NCI-H1417 (cell line): Measurements from ENCODE around the gene DNAH5.

ENCODE experiments used
- DNase-seq, 3 experiments: peaks; one replicate each; lab custom pipeline; 2025; lab: John Stamatoyannopoulos, UW

DNAH5 gene

DNA sequence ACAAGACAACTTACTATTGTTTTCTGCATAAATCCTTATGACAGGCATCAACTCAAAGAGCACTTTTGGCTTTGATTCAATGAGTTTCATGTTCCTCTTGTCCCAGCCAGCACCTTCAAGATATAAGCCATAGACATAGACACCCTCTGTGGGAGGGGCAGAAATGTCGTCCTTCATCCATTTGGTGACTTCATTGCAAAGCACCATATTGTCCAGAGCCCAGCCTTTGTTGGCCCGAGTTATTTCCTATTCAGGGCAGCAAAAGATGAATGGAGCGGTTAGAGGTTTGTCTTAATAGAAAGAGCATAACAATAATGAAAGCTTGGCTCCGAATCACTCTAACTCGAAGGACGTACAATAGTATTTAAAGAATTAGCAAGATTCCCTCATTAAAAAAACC is 243.9 kb downstream of the DNAH5 start:
- DNase-seq = no peak

DNA sequence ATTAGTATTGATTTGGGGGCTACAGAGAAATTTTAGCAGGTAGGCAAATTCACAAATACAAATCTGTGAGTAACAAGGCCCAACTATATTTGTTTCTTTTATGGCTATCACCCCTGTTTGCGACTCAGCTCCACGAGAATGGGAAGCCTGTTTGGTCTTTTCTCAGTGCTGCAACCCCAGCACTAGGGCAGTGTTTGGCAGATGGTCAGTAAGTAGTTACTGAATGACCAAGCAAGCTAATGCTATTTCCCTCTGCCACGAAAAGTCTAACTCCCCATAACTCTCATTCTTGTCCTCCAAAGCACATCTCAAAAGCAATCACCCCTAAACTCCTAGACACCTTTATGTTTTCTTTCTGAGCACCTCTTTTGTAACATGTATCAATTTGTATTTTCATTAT is 245.6 kb downstream of the DNAH5 start:
- DNase-seq = no peak

DNA sequence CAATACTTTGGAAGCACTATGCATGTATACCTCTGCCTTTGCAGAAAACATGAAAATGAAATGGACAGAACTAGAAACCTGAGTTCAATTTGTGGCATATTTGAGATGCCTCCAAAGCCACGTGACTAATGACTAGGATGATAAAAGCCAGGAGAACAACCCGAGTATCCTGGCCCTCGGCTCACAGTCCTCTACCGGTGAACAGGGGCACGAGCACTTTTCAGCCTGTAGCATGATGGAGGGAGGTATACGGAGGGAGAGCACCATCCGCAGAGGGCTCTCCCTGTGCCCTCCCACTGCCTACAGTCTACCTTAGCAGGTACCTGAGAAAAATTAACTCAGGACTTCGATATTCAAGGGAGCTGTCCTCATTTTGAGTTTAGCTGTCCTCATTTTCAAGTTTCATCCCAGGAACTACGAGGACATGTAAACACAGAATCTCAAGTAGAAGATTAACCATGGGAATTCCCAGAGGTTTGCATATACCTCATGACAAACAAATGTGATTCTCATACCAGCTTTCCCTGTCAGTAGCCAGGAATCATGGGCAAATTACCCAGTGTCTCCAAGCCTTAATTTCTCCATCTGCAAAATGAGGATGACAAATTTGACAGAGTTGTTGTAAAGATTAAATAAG is 249.3 kb downstream of the DNAH5 start:
- no peak for DNase-seq

DNA sequence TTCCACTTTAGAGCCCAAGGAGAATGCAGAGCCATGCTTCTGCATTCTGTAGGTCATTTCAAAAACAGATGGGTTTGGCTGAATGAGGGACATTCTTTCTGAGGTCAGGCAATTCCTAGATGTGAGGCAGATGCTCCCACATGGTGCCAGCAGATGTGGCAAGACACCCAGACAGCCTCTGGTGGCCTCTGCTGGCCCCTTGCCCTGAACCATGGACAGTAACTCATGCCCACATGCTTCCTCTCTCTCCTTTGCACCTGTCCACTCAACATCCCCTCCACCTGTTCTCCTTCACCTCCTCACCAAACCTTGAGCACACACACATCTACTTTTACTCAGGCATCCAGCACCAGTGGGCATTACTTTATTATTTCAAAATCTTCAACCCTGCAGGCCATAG is 252.3 kb downstream of the DNAH5 start:
- no peak for DNase-seq

DNA sequence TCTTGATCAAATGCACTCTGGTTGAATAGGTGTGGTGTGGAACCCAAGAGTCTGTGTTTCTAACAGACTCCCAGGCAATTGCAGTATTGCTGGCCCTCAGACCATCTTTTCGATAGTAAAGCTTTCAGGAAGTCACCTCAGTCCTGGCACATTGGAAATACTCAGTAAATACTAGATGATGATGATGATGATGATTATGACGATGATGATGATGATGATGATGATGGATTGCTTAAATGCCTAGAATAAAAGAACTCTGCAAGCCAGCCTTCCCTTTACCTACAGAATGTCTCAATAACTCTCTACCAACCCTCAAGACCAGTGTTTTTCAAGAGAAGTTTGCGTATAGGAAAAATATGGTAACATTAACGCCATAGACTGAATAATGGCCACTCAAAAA is 268.0 kb downstream of the DNAH5 start:
- no peak for DNase-seq

DNA sequence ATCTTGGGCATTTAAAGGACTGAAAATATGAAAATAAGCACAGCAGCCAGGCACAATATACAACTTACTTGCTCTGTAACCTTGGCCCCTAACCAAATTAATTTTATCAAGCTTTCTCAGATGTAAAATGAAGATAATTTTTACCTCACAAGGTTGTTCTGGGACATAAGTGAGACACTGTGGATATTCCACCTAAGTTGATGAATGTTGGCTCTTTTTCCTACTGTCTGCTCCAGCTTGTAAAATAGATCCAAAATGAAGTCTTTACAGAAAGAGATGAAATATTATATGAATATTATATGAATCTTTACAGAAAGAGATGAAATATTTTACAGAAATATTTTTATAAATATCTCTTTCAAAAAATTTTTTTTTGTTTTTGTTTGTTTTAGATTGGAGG is 270.1 kb downstream of the DNAH5 start:
- no peak for DNase-seq

DNA sequence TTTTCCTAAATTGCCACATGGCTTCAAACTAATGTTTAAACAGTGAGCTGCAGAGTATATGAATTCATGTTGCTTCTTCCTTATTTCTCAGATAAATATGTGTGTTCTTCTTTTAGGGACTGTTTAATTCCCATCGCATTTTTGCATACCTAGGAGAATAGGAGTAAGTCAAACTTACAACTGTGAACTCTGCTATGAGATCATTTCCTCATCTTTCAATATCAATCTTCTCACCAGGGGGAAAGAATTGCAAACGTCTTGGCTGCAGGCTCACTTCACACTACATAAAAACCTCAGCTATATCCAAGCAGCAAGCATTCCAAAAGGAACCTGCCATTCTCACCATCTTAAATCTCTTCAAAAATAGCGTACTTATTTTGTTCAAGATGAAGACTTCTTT is 271.0 kb downstream of the DNAH5 start:
- DNase-seq = no peak

DNA sequence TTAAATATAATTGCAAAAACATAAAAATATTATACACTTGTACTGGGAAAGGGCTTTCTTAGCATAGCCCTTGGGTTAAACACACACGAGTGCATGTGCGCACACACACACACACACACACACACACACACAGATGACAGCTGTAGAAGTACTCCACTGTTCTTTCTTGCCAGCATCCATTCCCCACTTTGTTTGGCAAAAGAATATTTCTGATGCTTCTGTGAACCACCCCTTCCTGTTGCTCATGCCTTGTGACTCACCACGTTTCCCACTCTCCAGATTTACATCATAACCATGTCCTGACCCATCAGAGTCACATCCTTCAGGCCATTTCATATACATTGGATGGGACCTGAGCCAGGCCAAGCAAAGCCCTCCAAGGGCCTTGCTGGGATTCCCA is 280.1 kb downstream of the DNAH5 start:
- no peak for DNase-seq

DNA sequence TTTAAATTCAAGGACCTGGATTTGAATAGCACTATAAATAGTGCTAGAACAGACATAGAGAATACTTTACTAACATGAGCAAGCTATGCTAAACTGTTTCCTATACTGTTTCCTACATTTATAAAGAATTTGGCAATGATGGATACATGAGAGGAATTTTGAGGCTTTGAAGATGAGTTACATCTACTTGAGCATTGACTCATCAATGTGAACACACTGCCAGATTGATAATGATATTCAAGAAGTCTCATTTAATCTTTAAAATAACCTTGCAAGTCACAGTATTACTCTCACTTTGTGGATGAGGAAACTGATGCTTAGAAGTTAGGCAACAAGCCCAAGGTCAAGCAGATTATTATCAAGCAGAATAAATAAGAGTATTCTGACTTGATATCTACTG is 281.9 kb downstream of the DNAH5 start:
- no peak for DNase-seq

DNA sequence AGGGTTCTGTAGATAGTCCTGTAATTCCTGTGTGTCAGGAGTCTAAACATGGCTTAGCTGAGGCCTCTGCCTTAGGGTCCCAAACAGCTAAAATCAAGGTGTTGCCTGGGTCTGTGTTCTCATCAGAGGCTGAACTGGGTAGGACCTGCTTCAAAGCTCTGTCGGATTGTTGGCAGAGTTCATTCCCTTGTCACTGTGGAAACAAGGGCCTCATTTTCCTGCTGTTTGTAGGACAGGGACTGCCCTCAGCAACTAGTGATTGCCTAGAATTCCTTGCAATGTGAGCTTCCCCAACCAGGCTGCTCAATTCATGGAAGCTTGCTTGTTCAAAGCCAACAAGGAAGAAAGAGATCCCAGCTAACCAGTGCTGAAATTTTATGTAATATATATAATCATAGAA is 283.2 kb downstream of the DNAH5 start:
- no peak for DNase-seq

DNA sequence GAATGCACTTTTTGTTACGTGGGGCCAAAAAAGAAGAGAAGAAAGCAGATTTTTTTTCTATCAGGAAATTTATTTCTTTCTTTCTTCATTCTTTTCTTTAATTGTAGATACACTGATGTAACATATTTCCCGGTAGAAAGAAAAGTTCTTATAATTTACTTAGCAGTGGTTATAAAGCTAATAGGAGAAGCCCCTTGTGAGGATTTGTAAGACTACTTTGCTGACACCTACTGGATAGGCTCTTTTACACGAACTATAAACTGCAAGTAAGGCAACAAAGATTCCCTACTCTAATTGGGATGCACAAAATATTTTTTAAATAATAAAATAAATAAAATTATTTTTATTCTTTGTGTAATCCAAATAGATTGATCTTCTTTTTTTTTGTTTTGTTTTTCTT is 284.4 kb downstream of the DNAH5 start:
- DNase-seq = no peak

DNA sequence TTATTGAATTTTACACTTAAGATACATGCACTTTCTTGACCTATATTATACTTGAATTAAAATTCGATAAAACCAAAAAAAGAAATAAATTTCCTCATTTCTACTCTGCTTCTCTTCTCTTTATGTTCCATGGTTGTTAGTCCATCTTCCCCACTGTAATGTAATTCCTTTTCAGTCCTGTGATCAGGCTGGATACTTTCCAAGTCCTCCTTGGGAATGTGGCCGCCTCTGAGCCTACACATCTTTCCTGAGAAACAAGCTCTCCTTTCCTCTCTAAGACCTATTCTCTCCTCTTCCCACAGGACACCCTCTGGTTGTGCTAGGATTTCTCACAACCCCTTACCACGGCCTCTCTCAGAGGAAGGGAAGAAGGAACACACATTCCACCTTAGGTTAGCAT is 285.1 kb downstream of the DNAH5 start:
- DNase-seq = no peak

DNA sequence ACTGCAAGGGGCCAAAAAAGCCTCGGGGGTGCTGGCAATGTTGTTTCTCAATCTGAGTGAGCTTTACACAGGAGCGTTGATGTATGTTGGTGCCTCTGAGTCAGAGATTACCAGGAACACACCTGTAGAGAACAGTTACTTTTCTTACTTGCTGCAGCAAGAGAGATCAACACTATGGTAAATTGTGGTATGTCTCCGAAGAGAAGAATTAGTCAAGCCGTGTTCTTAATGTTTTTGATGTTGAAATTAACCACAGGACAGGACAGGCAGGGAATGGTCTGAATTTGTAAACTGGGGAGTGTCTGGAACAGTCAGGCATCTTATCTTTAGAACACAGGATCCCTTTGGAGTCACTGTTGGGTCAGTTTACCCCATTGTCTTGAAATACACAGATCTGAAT is 285.7 kb downstream of the DNAH5 start:
- DNase-seq = no peak

DNA sequence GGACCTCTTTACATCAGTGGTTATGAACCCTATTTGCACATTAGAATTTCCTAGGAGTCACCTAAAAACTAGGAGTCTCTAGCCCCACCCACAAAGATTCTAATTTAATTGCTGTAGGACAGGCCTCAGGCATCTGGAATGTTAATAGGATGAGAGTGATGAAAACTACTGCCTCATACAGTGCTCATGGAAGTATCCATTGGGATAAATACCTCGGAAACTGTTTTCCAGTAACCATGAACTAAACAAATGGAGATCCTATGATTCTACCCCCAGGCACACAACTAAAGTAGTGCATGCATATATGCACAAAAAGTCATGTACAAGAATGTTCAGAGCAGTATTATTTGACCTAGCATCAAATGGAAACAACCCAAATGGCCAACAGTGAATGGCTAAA is 286.3 kb downstream of the DNAH5 start:
- no peak for DNase-seq

DNA sequence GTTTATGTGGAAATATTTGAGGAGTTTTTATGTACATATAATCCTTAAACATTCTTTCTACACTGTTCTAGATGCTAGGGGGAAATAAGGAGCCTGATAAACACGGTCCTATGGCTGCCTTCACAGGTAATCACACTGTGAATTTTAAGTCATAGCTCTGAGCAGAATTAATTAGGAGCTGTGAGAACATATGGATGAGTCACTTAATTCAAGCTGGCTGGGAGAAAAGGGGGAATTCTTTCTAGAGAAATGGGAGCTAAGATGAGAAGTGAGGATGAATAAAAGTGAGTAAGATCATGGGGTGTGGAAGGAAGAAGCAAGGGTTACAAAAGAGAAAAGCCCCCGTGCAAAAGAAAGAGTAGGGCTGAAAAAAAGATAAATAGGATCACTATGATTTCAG is 290.8 kb downstream of the DNAH5 start:
- no peak for DNase-seq

DNA sequence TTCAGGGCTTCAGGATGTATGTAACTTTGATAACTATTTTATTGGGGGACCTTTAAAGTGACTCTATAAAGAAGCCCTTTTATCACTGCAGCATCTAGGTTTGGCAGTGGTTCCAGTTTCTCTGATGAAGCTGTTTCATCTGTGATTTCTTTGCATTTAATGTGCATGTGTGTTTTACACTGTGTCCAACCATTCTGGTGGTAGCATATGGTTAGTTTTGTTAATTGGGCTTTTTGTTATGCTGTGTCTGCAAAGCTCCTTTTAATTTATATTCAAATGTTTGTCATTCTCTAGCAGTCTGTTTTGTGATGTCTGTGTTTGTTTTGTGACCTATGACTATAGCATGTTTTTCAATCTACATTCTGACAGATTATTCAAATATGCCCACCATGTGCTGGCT is 294.8 kb downstream of the DNAH5 start:
- no peak for DNase-seq

DNA sequence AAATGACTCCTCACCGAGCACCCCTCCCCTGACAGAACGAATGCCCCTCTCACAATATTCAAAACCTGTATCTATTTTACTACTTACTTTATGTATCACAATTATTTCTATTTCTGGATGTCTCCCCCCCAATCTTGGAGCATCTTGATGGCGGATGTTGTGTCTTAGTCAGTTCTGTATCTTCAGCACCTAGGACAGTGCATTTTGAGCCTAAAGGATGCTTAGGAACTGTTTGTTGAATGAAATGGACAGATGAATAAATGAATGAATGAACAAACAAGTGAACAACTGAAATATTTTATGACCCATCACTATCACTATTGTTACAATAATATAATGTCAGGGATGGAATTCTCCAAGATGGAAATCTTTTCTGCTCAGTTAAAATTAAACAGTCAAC is 295.7 kb downstream of the DNAH5 start:
- DNase-seq = no peak

DNA sequence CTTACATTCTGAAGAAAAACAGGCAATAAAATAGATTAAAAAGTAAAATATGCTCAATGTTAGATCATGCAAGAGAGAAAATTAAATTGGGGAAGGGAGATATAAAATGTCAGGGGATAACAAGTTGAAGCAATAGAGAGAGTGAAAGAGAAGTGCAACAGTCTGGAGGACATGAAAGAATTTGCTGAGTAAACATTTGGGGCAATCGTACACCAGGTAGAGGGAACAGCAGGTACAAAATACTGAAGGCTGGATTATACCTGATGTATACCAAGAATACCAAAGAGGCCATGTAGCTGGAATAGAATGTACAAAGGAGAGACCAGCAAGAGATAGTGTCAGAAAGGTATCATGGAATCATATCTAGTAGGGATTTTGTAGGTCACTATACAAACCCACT is 300.8 kb downstream of the DNAH5 start:
- no peak for DNase-seq

DNA sequence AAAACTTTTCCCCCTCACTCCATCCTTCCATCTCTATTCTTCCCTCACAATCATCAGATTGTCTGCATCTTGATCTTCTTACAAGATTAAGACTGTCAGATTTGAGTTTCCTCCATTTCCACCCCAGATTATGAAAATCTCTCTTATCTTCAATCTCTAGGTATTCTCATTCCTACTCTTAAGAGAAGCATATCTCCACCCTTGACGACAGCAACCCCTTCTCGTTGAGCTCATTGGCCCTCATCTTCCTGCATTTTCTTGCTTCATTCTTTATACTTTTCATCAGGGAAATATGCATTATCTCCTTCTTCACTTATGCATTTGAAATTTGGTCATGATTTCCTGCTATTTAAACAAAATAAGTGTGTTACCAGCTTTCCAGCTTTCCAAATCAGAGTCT is 301.3 kb downstream of the DNAH5 start:
- no peak for DNase-seq
